ENCODE data around the gene SLC34A1. TPM values are rescaled to one million over a fixed set of nuclear protein-coding genes. Genes with fewer than 3 reads are reported as not detected.
A peak's percentile ranks its signal among the peaks of the same experiment; 100 is the strongest.

SLC34A1 gene
- total RNA-seq, 1 donor from 2014 or later: not detected

GRCh38 chr5:177344891-177345290, 39.3 kb upstream of the SLC34A1 start:
- DNase-seq: no peak
- ATAC-seq (ENCODE audit: low read depth): no peak
- no peaks in the 10 kb centered on the region for H3K9me3 Mint-ChIP-seq
- peaks cover 49% of the 10 kb centered on the region for H3K36me3 Mint-ChIP-seq (ENCODE audit: low read depth)
- ChIA-PET POLR2A (interaction anchor here (1.0 kb wide), 1 partner anchor 11 kb away, joined by 5 read pairs; no protein-coding TSS in a partner anchor), CTCF (interaction anchor here (1.5 kb wide), 1 partner anchor 27 kb away, joined by 4 read pairs; no protein-coding TSS in a partner anchor)
- intact Hi-C loops (cut with micrococcal nuclease): no loop called here
- H3K27me3 Mint-ChIP-seq: no peaks in the 10 kb centered on the region
- no peak overlapping the region for H3K4me3 Mint-ChIP-seq
- TF ChIP-seq CTCF (IDR thresholded peaks at IDR 0.05): no peak
- no peak overlapping the region for H3K27ac Mint-ChIP-seq
- peaks cover 27% of the 10 kb centered on the region for H3K4me1 Mint-ChIP-seq

GRCh38 chr5:177346820-177347219, 37.4 kb upstream of the SLC34A1 start:
- Mint-ChIP-seq H3K4me1 (peaks cover 42% of the 10 kb centered on the region), H3K4me3 (no peak overlapping the region), H3K27me3 (no peaks in the 10 kb centered on the region), H3K36me3 (ENCODE audit: low read depth) (peaks cover 46% of the 10 kb centered on the region), H3K9me3 (no peaks in the 10 kb centered on the region), H3K27ac (peak overlapping the region; percentile 46)
- ChIA-PET CTCF (interaction anchor here (1.5 to 2.1 kb wide), 2 partner anchors 37 to 58 kb away, joined by 4 read pairs; no protein-coding TSS in a partner anchor), POLR2A (interaction anchor here (1.8 kb wide), 1 partner anchor 24 kb away, joined by 4 read pairs; no protein-coding TSS in a partner anchor)
- no peak for ATAC-seq (ENCODE audit: low read depth)
- no peak for DNase-seq
- no peak for TF ChIP-seq CTCF (IDR thresholded peaks at IDR 0.05)
- intact Hi-C loops (cut with micrococcal nuclease): loop anchor here (2.0 kb wide), 1 partner anchor 16 kb away; no protein-coding TSS in a partner anchor

- ChIA-PET POLR2A (no interaction called here), CTCF (no interaction called here)
- H3K4me3 Mint-ChIP-seq: no peak overlapping the region
- H3K27ac Mint-ChIP-seq: no peak overlapping the region
- peaks cover 44% of the 10 kb centered on the region for H3K36me3 Mint-ChIP-seq (ENCODE audit: low read depth)
- TF ChIP-seq CTCF (IDR thresholded peaks at IDR 0.05): no peak
- DNase-seq (no peak), ATAC-seq (ENCODE audit: low read depth) (no peak)
- H3K4me1 Mint-ChIP-seq: peaks cover 46% of the 10 kb centered on the region
- no peaks in the 10 kb centered on the region for H3K27me3 Mint-ChIP-seq
- H3K9me3 Mint-ChIP-seq: no peaks in the 10 kb centered on the region
- intact Hi-C loops (cut with micrococcal nuclease): loop anchor here (2.0 kb wide), 1 partner anchor 15 kb away; no protein-coding TSS in a partner anchor
These were observed 36.5 kb upstream of the SLC34A1 start for GRCh38 chr5:177347699-177348098.

GRCh38 chr5:177349362-177349647, 34.9 kb upstream of the SLC34A1 start:
- no peak for TF ChIP-seq CTCF (IDR thresholded peaks at IDR 0.05)
- H3K27me3 Mint-ChIP-seq: no peaks in the 10 kb centered on the region
- H3K4me1 Mint-ChIP-seq: peaks cover 47% of the 10 kb centered on the region

GRCh38 chr5:177349762-177350161, 34.5 kb upstream of the SLC34A1 start:
- H3K36me3 Mint-ChIP-seq (ENCODE audit: low read depth): peaks cover 39% of the 10 kb centered on the region
- intact Hi-C loops (cut with micrococcal nuclease): loop anchor here (2.0 to 5.0 kb wide), 3 partner anchors 217 to 961 kb away; partner anchors contain the start of genes B4GALT7, HIGD2A, NOP16 and NSD1
- ChIA-PET CTCF (no interaction called here), POLR2A (interaction anchor here (2.7 kb wide), 1 partner anchor 19 kb away, joined by 15 read pairs; no protein-coding TSS in a partner anchor)
- peak overlapping the region; percentile 98 for H3K4me3 Mint-ChIP-seq
- H3K4me1 Mint-ChIP-seq: peaks cover 47% of the 10 kb centered on the region
- no peak for DNase-seq
- no peaks in the 10 kb centered on the region for H3K27me3 Mint-ChIP-seq
- no peak for TF ChIP-seq CTCF (IDR thresholded peaks at IDR 0.05)
- H3K9me3 Mint-ChIP-seq: no peaks in the 10 kb centered on the region
- no peak overlapping the region for H3K27ac Mint-ChIP-seq
- ATAC-seq (ENCODE audit: low read depth): no peak

More at GRCh38 chr5:177349362-177349647, 34.9 kb upstream of the SLC34A1 start:
- ATAC-seq (ENCODE audit: low read depth) (no peak), DNase-seq (no peak)
- peaks cover 41% of the 10 kb centered on the region for H3K36me3 Mint-ChIP-seq (ENCODE audit: low read depth)
- H3K9me3 Mint-ChIP-seq: no peaks in the 10 kb centered on the region
- no peak overlapping the region for H3K27ac Mint-ChIP-seq
- ChIA-PET POLR2A (no interaction called here), CTCF (no interaction called here)
- H3K4me3 Mint-ChIP-seq: peak overlapping the region; percentile 66
- intact Hi-C loops (cut with micrococcal nuclease): no loop called here
